H9 (cell line): ENCODE results near the gene LRP1B. TPM values are rescaled to one million over a fixed set of nuclear protein-coding genes. Genes with fewer than 3 reads are reported as not detected.

ENCODE experiments used
- DNase-seq: peaks from one replicate; pipeline ENCODE4 v3.0.0-alpha.2; 2017
- H2AFZ ChIP-seq: one replicate; pipeline ENCODE4 v1.6.1; 2013; ENCODE audit warnings: mild to moderate bottlenecking, low read length, control low read depth, moderate library complexity
- H2AK5ac ChIP-seq: 2 replicates; pipeline ENCODE4 v1.6.1; 2013; ENCODE audit warnings: low read length, control low read depth, mixed read lengths; ENCODE audit not compliant: insufficient read length
- H2BK120ac ChIP-seq: one replicate; pipeline ENCODE4 v1.6.1; 2013; ENCODE audit warnings: low read depth, mild to moderate bottlenecking, low read length, control low read depth, inconsistent platforms; ENCODE audit not compliant: poor library complexity, severe bottlenecking
- H2BK12ac ChIP-seq: 2 replicates; pipeline ENCODE4 v1.6.1; 2013; ENCODE audit warnings: low read length, control low read depth, mixed read lengths, low read depth; ENCODE audit not compliant: insufficient read length
- H2BK15ac ChIP-seq: 2 replicates; pipeline ENCODE4 v1.6.1; 2013; ENCODE audit warnings: low read depth, low read length, control low read depth
- H2BK20ac ChIP-seq: one replicate; pipeline ENCODE4 v1.6.1; 2013; ENCODE audit warnings: low read depth, mild to moderate bottlenecking, low read length, control low read depth, inconsistent platforms; ENCODE audit not compliant: poor library complexity, severe bottlenecking
- H2BK5ac ChIP-seq: 2 replicates; pipeline ENCODE4 v1.6.1; 2013; ENCODE audit warnings: low read length, control low read depth, mixed read lengths; ENCODE audit not compliant: insufficient read length
- H3K14ac ChIP-seq: 2 replicates; pipeline ENCODE4 v1.6.1; 2013; ENCODE audit warnings: low read length, control low read depth; ENCODE audit not compliant: insufficient read depth
- H3K18ac ChIP-seq: 2 replicates; pipeline ENCODE4 v1.6.1; 2013; ENCODE audit warnings: low read depth, mild to moderate bottlenecking, mixed read lengths, low read length, control low read depth; ENCODE audit not compliant: insufficient read length
- H3K23ac ChIP-seq: 2 replicates; pipeline ENCODE4 v1.6.1; 2013; ENCODE audit warnings: low read length, control low read depth, mixed read lengths, low read depth; ENCODE audit not compliant: insufficient read length
- H3K23me2 ChIP-seq: 2 replicates; pipeline ENCODE4 v1.6.1; 2013; ENCODE audit warnings: low read depth, mild to moderate bottlenecking, mixed read lengths, low read length, control low read depth; ENCODE audit not compliant: insufficient read length, poor library complexity, severe bottlenecking
- H3K27ac ChIP-seq: 2 replicates; pipeline ENCODE4 v1.5.1; 2013; ENCODE audit warnings: low read length, control low read depth, mixed read lengths, low read depth; ENCODE audit not compliant: insufficient read length
- H3K27me3 ChIP-seq: 2 replicates; pipeline ENCODE4 v1.6.1; 2013; ENCODE audit warnings: low read length, control low read depth, inconsistent platforms; ENCODE audit not compliant: insufficient read depth
- H3K4ac ChIP-seq: 2 replicates; pipeline ENCODE4 v1.6.1; 2013; ENCODE audit warnings: low read depth, mild to moderate bottlenecking, control low read depth, inconsistent platforms, low read length, moderate library complexity
- H3K4me1 ChIP-seq: 2 replicates; pipeline ENCODE4 v1.6.1; 2013; ENCODE audit warnings: low read length, control low read depth, inconsistent platforms; ENCODE audit not compliant: insufficient read depth
- H3K4me2 ChIP-seq: 2 replicates; pipeline ENCODE4 v1.6.1; 2013; ENCODE audit warnings: low read length, control low read depth, mixed read lengths; ENCODE audit not compliant: insufficient read length, insufficient read depth
- H3K56ac ChIP-seq: 2 replicates; pipeline ENCODE4 v1.6.1; 2013; ENCODE audit warnings: low read depth, mild to moderate bottlenecking, mixed read lengths, low read length, control low read depth; ENCODE audit not compliant: insufficient read length
- H3K79me1 ChIP-seq: 2 replicates; pipeline ENCODE4 v1.6.1; 2013; ENCODE audit warnings: low read depth, mild to moderate bottlenecking, moderate library complexity, low read length, control low read depth, inconsistent platforms; ENCODE audit not compliant: insufficient read depth, poor library complexity, severe bottlenecking
- H3K79me2 ChIP-seq: 2 replicates; pipeline ENCODE4 v1.6.1; 2013; ENCODE audit warnings: low read length, control low read depth, inconsistent platforms; ENCODE audit not compliant: insufficient read depth
- H3K9ac ChIP-seq: 2 replicates; pipeline ENCODE4 v1.6.1; 2013; ENCODE audit warnings: low read length, control low read depth, mixed read lengths; ENCODE audit not compliant: insufficient read length; ENCODE audit errors: extremely low read depth
- H3K9me3 ChIP-seq: one replicate; pipeline ENCODE4 v1.6.1; 2013; ENCODE audit warnings: low read depth, low read length, inconsistent platforms; ENCODE audit not compliant: control insufficient read depth
- H3T11ph ChIP-seq: one replicate; pipeline ENCODE4 v1.6.1; 2013; ENCODE audit warnings: mild to moderate bottlenecking, low read length, control low read depth, inconsistent platforms
- H4K20me1 ChIP-seq: one replicate; pipeline ENCODE4 v1.6.1; 2013; ENCODE audit not compliant: control insufficient read depth, insufficient read length, insufficient read depth
- H4K5ac ChIP-seq: 2 replicates; pipeline ENCODE4 v1.6.1; 2013; ENCODE audit warnings: low read depth, mild to moderate bottlenecking, mixed read lengths, low read length, control low read depth; ENCODE audit not compliant: insufficient read length
- H4K8ac ChIP-seq: replicated peaks from 2 replicates; pipeline ENCODE4 v1.6.1; 2013; ENCODE audit warnings: low read length, control low read depth, mixed read lengths, low read depth; ENCODE audit not compliant: insufficient read length
- H4K91ac ChIP-seq: 2 replicates; pipeline ENCODE4 v1.6.1; 2013; ENCODE audit warnings: low read depth, mild to moderate bottlenecking, moderate library complexity, mixed read lengths, low read length, control low read depth; ENCODE audit not compliant: insufficient read length
- H3K27ac Mint-ChIP-seq, 3 experiments: 2 replicates in 2 of 3; 3 replicates in 1 of 3; pipeline ENCODE4 v1.8.0; 2020 to 2021; ENCODE audit warnings: mixed read lengths in 3 of 3, mild to moderate bottlenecking in 1 of 3, moderate library complexity in 1 of 3
- H3K27me3 Mint-ChIP-seq: 2 replicates; pipeline ENCODE4 v1.8.0; 2021; ENCODE audit warnings: low read depth, mild to moderate bottlenecking, moderate library complexity, mixed read lengths
- H3K36me3 Mint-ChIP-seq, 3 experiments: 2 replicates in 2 of 3; 3 replicates in 1 of 3; pipeline ENCODE4 v1.8.0; 2020 to 2021; ENCODE audit warnings: low read depth in 3 of 3, mixed read lengths in 3 of 3; ENCODE audit not compliant: insufficient read depth in 1 of 3
- H3K4me1 Mint-ChIP-seq, 2 experiments: 2 replicates each; pipeline ENCODE4 v1.8.0; 2020; ENCODE audit warnings: mixed read lengths in 2 of 2
- H3K4me3 Mint-ChIP-seq, 2 experiments: 2 replicates in 1 of 2; 3 replicates in 1 of 2; pipeline ENCODE4 v1.8.0; 2020 to 2021; ENCODE audit warnings: mild to moderate bottlenecking in 2 of 2, mixed read lengths in 2 of 2, moderate library complexity in 1 of 2
- H3K9me3 Mint-ChIP-seq, 2 experiments: 2 replicates in 1 of 2; 3 replicates in 1 of 2; pipeline ENCODE4 v1.8.0; 2020; ENCODE audit warnings: mild to moderate bottlenecking in 2 of 2, mixed read lengths in 2 of 2, moderate library complexity in 1 of 2
- WGBS: extraction: QIAGEN DNeasy Blood & Tissue Kit; methylation state at CpG from one replicate; pipeline ENCODE4 v1.1.7; 2013; ENCODE audit warnings: missing lambda C conversion rate, low lambda C conversion rate, mixed read lengths; ENCODE audit not compliant: insufficient read length; ENCODE audit errors: extremely low coverage; 5-methylcytosine and 5-hydroxymethylcytosine counted together
- total RNA-seq: library from RNA; stranded (reverse); gene quantifications from 2 replicates; pipeline ENCODE4 v1.2.1, GENCODE V29; 2021
- TF ChIP-seq, protein P1 (sequence below): fragments of 200-600 bp; sonication (generic); conservative IDR thresholded peaks from 3 replicates; pipeline ENCODE4 v1.8.0; 2021; ENCODE audit warnings: antibody characterized with exemption, mild to moderate bottlenecking

The LRP1B gene
- total RNA-seq, 1 experiment from 2014 or later: not detected

DNA sequence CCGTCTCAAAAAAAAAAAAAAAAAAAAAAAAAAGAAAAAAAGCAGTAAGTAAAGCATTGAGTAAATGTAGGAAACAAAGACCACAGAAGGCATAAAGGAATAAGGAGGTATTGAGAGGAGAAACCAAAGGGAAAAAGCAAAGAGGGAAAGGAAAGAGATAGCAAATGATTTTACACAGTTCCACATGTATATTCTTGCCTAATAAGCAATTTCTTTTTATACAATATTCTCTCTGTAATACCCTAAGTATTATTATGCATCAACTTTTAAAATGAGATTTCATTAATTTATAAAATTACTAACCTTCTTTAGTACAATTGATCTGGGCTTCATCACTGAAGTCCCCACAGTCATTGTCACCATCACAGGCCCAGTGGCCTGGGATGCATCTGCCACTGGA is 1180.9 kb downstream of the LRP1B start:
- no peak overlapping the region for H4K91ac ChIP-seq
- no peak overlapping the region for H2BK12ac ChIP-seq
- no peak overlapping the region for H2AK5ac ChIP-seq
- TF ChIP-seq, protein P1, sequence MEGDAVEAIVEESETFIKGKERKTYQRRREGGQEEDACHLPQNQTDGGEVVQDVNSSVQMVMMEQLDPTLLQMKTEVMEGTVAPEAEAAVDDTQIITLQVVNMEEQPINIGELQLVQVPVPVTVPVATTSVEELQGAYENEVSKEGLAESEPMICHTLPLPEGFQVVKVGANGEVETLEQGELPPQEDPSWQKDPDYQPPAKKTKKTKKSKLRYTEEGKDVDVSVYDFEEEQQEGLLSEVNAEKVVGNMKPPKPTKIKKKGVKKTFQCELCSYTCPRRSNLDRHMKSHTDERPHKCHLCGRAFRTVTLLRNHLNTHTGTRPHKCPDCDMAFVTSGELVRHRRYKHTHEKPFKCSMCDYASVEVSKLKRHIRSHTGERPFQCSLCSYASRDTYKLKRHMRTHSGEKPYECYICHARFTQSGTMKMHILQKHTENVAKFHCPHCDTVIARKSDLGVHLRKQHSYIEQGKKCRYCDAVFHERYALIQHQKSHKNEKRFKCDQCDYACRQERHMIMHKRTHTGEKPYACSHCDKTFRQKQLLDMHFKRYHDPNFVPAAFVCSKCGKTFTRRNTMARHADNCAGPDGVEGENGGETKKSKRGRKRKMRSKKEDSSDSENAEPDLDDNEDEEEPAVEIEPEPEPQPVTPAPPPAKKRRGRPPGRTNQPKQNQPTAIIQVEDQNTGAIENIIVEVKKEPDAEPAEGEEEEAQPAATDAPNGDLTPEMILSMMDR: no peak
- no peak overlapping the region for H3K18ac ChIP-seq
- H3K4me2 ChIP-seq: no peak overlapping the region
- Mint-ChIP-seq H3K27ac (no peak overlapping the region), H3K9me3 (peaks cover 0 to 3% of the 10 kb centered on the region in 2 experiments; a peak in 1 of 5 replicates), H3K27me3 (no peaks in the 10 kb centered on the region), H3K4me3 (no peak overlapping the region), H3K4me1 (peaks cover 10 to 11% of the 10 kb centered on the region in 2 experiments), H3K36me3 (no peaks in the 10 kb centered on the region; a peak in 1 of 7 replicates)
- no peaks in the 10 kb centered on the region for H3K23me2 ChIP-seq
- H3K27me3 ChIP-seq: no peaks in the 10 kb centered on the region
- no peak overlapping the region for H3K27ac ChIP-seq
- no peak overlapping the region for H3K23ac ChIP-seq
- H3K79me1 ChIP-seq: no peaks in the 10 kb centered on the region
- no peak overlapping the region for H4K8ac ChIP-seq
- no peak overlapping the region for H3K14ac ChIP-seq
- no peak overlapping the region for H3K9ac ChIP-seq
- no peak overlapping the region for H2BK20ac ChIP-seq
- no peak overlapping the region for H3K56ac ChIP-seq
- no CpG with 5 or more reads among the region's 1 CpG for WGBS
- no peak overlapping the region for H3K4ac ChIP-seq
- H3T11ph ChIP-seq: no peak overlapping the region
- H2AFZ ChIP-seq: no peak overlapping the region
- no peaks in the 10 kb centered on the region for H3K9me3 ChIP-seq
- no peak overlapping the region for H2BK120ac ChIP-seq
- no peaks in the 10 kb centered on the region for H4K20me1 ChIP-seq
- H2BK5ac ChIP-seq: no peak overlapping the region
- no peaks in the 10 kb centered on the region; the same call in 1 of the 2 replicates for H3K4me1 ChIP-seq
- H4K5ac ChIP-seq: no peak overlapping the region
- H3K79me2 ChIP-seq: no peaks in the 10 kb centered on the region
- DNase-seq: no peak
- no peak overlapping the region for H2BK15ac ChIP-seq
